ENCODE measurements around the gene CDKL4.

- TF ChIP-seq CTCF (IDR thresholded peaks at IDR 0.05): no peak
- no peak for TF ChIP-seq POLR2A (IDR thresholded peaks at IDR 0.05)
Observed at GRCh38 chr2:39217192-39217550, 26.6 kb downstream of the CDKL4 start.

All from thyroid gland (tissue), 4 donors.